ENCODE measurements around the gene SPRN. TPM values are rescaled to one million over a fixed set of nuclear protein-coding genes. Genes with fewer than 3 reads are reported as not detected.

The SPRN gene
- total and polyA plus RNA-seq, 2 of the 4 experiments (the other 2 are of a cell fraction): 0.36 to 2.3 TPM

DNA sequence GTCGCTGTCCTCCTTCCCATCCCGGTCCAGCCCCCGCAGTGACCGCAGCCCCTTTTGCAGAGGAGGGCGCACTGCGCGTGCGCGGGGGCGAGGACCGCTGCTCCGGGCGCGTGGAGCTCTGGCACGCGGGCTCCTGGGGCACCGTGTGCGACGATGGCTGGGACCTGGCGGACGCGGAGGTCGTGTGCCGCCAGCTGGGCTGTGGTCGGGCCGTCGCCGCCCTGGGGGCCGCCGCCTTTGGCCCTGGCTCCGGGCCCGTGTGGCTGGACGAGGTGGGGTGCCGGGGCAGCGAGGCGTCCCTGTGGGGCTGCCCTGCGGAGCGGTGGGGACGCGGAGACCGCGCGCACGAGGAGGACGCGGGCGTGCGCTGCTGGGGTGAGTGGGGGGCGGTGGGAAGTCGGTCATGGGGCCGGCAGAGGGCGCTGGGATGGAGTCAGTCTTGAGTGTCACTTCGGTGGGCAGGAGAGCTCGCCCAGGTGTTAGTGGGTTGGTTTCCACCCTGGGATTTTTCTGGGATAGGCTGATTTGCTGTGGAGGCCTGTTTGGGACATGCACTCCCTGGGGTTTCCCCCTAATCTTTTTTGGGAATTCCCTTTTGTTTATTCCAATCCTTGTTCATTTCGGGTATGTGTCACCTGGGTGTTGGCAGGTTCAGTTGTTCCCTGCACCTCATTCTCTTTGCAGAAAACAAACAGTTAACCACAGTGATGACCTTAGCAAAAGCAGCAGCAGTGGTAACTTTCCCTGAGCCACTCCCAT is 40.9 kb upstream of the SPRN start:
- no peaks in the 10 kb centered on the region for H3K9me1 ChIP-seq (ENCODE audit: insufficient read depth, low read length)
- dilution Hi-C loops (cut with HindIII; ENCODE audit: low sequenced_read_pairs, unreplicated experiment): no loop called here
- POLR2A ChIA-PET (ENCODE audit: unreplicated experiment): no interaction called here

More for the DNA sequence above, 40.9 kb upstream of the SPRN start:
- H3K79me1 ChIP-seq (ENCODE audit: low read depth in 1 of 2, low read length in 2 of 2): no peaks in the 10 kb centered on the region
- no peak overlapping the region for H4K8ac ChIP-seq (ENCODE audit: low read depth in 2 of 2, low read length in 2 of 2)
- no peak overlapping the region for H3K4me3 ChIP-seq (ENCODE audit: insufficient read depth, low read depth, low read length)
- CTCF ChIA-PET: no interaction called here
- H2BK15ac ChIP-seq (ENCODE audit: low read depth, low read length): no peak overlapping the region
- no peak for ATAC-seq (ENCODE audit: low read depth)
- H3K23ac ChIP-seq (ENCODE audit: low read depth, low read length): no peak overlapping the region
- H2BK20ac ChIP-seq (ENCODE audit: low read depth, low read length): no peak overlapping the region
- H4K91ac ChIP-seq (ENCODE audit: insufficient read depth, low read depth, low read length): no peak overlapping the region
- no peak overlapping the region for H2AK5ac ChIP-seq (ENCODE audit: low read depth, low read length)
- WGBS, 2 experiments (ENCODE audit: extremely low coverage in 2 of 2, insufficient read length in 1 of 2): 25% methylated on average over 20 of the region's 55 CpGs; no CpG with 5 or more reads in 1 of the 2 experiments
- H3K27ac ChIP-seq (ENCODE audit: insufficient read depth, low read length): no peak overlapping the region
- H2AK9ac ChIP-seq (replicated peaks; ENCODE audit: low read depth, low read length, poor library complexity): no peak overlapping the region
- no peak overlapping the region for H3K9ac ChIP-seq (ENCODE audit: low read depth, low read length)
- DNase-seq: no peak
- no peaks in the 10 kb centered on the region for H3K27me3 ChIP-seq (ENCODE audit: control insufficient read depth, insufficient read depth, low read length)
- no peak overlapping the region for H2BK5ac ChIP-seq (ENCODE audit: low read depth, low read length, poor library complexity, severe bottlenecking)
- intact Hi-C loops (cut with micrococcal nuclease) (no loop called here), in situ Hi-C loops (cut with MboI; ENCODE audit: low sequenced_read_pairs) (no loop called here)
- H2AFZ ChIP-seq (replicated peaks; ENCODE audit: low read length, poor library complexity): no peak overlapping the region
- H3K18ac ChIP-seq (ENCODE audit: low read depth, low read length): no peak overlapping the region
- no peak overlapping the region for H3K4ac ChIP-seq (ENCODE audit: low read depth, low read length)
- no peaks in the 10 kb centered on the region for H3K4me1 ChIP-seq (ENCODE audit: control insufficient read depth, insufficient read depth, low read length)
- H3K14ac ChIP-seq (replicated peaks; ENCODE audit: low read depth, low read length): no peak overlapping the region
- H3K9me3 ChIP-seq (ENCODE audit: control insufficient read depth, insufficient read depth, low read length): no peaks in the 10 kb centered on the region
- no peak overlapping the region for H4K5ac ChIP-seq (ENCODE audit: low read depth, low read length)
- TF ChIP-seq, protein P1, sequence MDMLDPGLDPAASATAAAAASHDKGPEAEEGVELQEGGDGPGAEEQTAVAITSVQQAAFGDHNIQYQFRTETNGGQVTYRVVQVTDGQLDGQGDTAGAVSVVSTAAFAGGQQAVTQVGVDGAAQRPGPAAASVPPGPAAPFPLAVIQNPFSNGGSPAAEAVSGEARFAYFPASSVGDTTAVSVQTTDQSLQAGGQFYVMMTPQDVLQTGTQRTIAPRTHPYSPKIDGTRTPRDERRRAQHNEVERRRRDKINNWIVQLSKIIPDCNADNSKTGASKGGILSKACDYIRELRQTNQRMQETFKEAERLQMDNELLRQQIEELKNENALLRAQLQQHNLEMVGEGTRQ (IDR thresholded peaks at IDR 0.05; ENCODE audit: low read depth, low read length): no peak
- TF ChIP-seq RFX5 (IDR thresholded peaks at IDR 0.05; ENCODE audit: low read depth, low read length) (no peak), RAD21 (IDR thresholded peaks at IDR 0.05; ENCODE audit: low read length) (no peak), BHLHE40 (IDR thresholded peaks at IDR 0.05; ENCODE audit: low read depth, low read length) (no peak), NFE2L2 (IDR thresholded peaks at IDR 0.05; ENCODE audit: low read depth, low read length) (no peak), POLR2A (IDR thresholded peaks at IDR 0.05; ENCODE audit: low read depth, low read length) (no peak), MAFK (IDR thresholded peaks at IDR 0.05; ENCODE audit: low read depth, low read length) (no peak), CEBPB (IDR thresholded peaks at IDR 0.05; ENCODE audit: low read depth, low read length) (no peak)
- H3K56ac ChIP-seq (ENCODE audit: extremely low read depth, insufficient read depth, low read length): no peak overlapping the region
- no peaks in the 10 kb centered on the region for H4K20me1 ChIP-seq (ENCODE audit: insufficient read depth, low read length)
- no peaks in the 10 kb centered on the region for H3K36me3 ChIP-seq (ENCODE audit: control insufficient read depth, insufficient read depth, low read length)
- H3K4me2 ChIP-seq (ENCODE audit: low read depth, low read length): no peak overlapping the region
- BruUV-seq (replicated peaks): no TSS peak
- H2BK120ac ChIP-seq (ENCODE audit: low read depth, low read length): no peak overlapping the region

Measured in IMR-90 (cell line).